Neural progenitor cell (in vitro differentiated cells): ENCODE measurements around the gene ZNF419. TPM values are rescaled to one million over a fixed set of nuclear protein-coding genes. Genes with fewer than 3 reads are reported as not detected.
A peak's percentile ranks its signal among the peaks of the same experiment; 100 is the strongest.
"Not testable (repeated sequence)": the region's sequence is repeated elsewhere in the genome, so short reads cannot be mapped to it uniquely, and the experiment has no call there.

Experiments used
- DNase-seq: peaks from one replicate; pipeline ENCODE4 v3.0.0-alpha.2; 2016; ENCODE audit warnings: low spot score
- H2AFZ ChIP-seq: fragments of 200-600 bp; sonication (generic); replicated peaks from 2 replicates; pipeline ENCODE4 v1.6.1; 2016; ENCODE audit warnings: antibody characterized with exemption
- H3F3A ChIP-seq: fragments of 200-600 bp; sonication (generic); 2 replicates; pipeline ENCODE4 v1.6.1; 2016; ENCODE audit warnings: antibody characterized with exemption, low read depth
- H3K27ac ChIP-seq: fragments of 200-600 bp; sonication (generic); 2 replicates; pipeline ENCODE4 v1.5.1; 2016; ENCODE audit warnings: mild to moderate bottlenecking
- H3K27me3 ChIP-seq: fragments of 200-600 bp; sonication (generic); 2 replicates; pipeline ENCODE4 v1.6.1; 2016; ENCODE audit warnings: mild to moderate bottlenecking, moderate library complexity
- H3K36me3 ChIP-seq: fragments of 200-600 bp; sonication (generic); 2 replicates; pipeline ENCODE4 v1.5.1; 2016
- H3K4me1 ChIP-seq: fragments of 200-600 bp; sonication (generic); 2 replicates; pipeline ENCODE4 v1.6.1; 2016; ENCODE audit warnings: mixed run types
- H3K4me2 ChIP-seq: fragments of 200-600 bp; sonication (generic); 2 replicates; pipeline ENCODE4 v1.6.1; 2016
- H3K4me3 ChIP-seq: fragments of 200-600 bp; sonication (generic); 2 replicates; pipeline ENCODE4 v1.5.1; 2016
- H3K79me2 ChIP-seq: fragments of 200-600 bp; sonication (generic); 2 replicates; pipeline ENCODE4 v1.6.1; 2016; ENCODE audit warnings: low read depth
- H3K9ac ChIP-seq: fragments of 200-600 bp; sonication (generic); 2 replicates; pipeline ENCODE4 v1.6.1; 2016
- H3K9me3 ChIP-seq: fragments of 200-600 bp; sonication (generic); 2 replicates; pipeline ENCODE4 v1.5.1; 2016; ENCODE audit warnings: low read depth
- H4K20me1 ChIP-seq: fragments of 200-600 bp; sonication (generic); 2 replicates; pipeline ENCODE4 v1.6.1; 2016; ENCODE audit warnings: low read depth
- H3K27ac Mint-ChIP-seq: 3 replicates; pipeline ENCODE4 v1.8.0; 2021; ENCODE audit warnings: mixed read lengths
- H3K27me3 Mint-ChIP-seq: 2 replicates; pipeline ENCODE4 v1.8.0; 2022; ENCODE audit warnings: low read depth, mild to moderate bottlenecking, inconsistent platforms, moderate library complexity, mixed read lengths; ENCODE audit not compliant: insufficient read depth
- H3K36me3 Mint-ChIP-seq: 3 replicates; pipeline ENCODE4 v1.8.0; 2021; ENCODE audit warnings: mixed read lengths
- H3K4me1 Mint-ChIP-seq: 3 replicates; pipeline ENCODE4 v1.8.0; 2021; ENCODE audit warnings: mixed read lengths
- H3K4me3 Mint-ChIP-seq: 3 replicates; pipeline ENCODE4 v1.8.0; 2021; ENCODE audit warnings: mild to moderate bottlenecking, moderate library complexity, mixed read lengths
- H3K9me3 Mint-ChIP-seq: 3 replicates; pipeline ENCODE4 v1.8.0; 2020; ENCODE audit warnings: mixed read lengths
- CTCF ChIP-seq: fragments of 200-600 bp; sonication (generic); IDR thresholded peaks from 2 replicates; pipeline ENCODE4 v1.5.1; 2017; ENCODE audit warnings: antibody characterized with exemption, mild to moderate bottlenecking
- EZH2 ChIP-seq: fragments of 200-600 bp; sonication (generic); IDR thresholded peaks from 2 replicates; pipeline ENCODE4 v1.6.1; 2017; ENCODE audit warnings: antibody characterized with exemption, mild to moderate bottlenecking, moderate library complexity
- EZH2phosphoT487 ChIP-seq: fragments of 200-600 bp; sonication (generic); IDR thresholded peaks from 2 replicates; pipeline ENCODE4 v1.6.1; 2017; ENCODE audit warnings: antibody characterized with exemption
- total RNA-seq: library from RNA; depleted of rRNA; stranded (reverse); fragments of >200 nt; gene quantifications from 2 replicates; pipeline ENCODE4 v1.2.3, GENCODE V29; 2015; ENCODE audit warnings: low replicate concordance

Gene ZNF419
- total RNA-seq, 1 donor from 2014 or later: 25.6 TPM

- H3K4me2 ChIP-seq: no peak overlapping the region
- no peak for TF ChIP-seq EZH2phosphoT487
- TF ChIP-seq EZH2: no peak
- no peak for TF ChIP-seq CTCF
- H3K79me2 ChIP-seq: no peaks in the 10 kb centered on the region
- no peak overlapping the region for H3K4me3 Mint-ChIP-seq
- no peak overlapping the region for H2AFZ ChIP-seq
- no peak overlapping the region for H3K9ac ChIP-seq
- peaks cover 16% of the 10 kb centered on the region for H3K36me3 Mint-ChIP-seq
- peaks cover 47% of the 10 kb centered on the region for H3K9me3 Mint-ChIP-seq
- H3F3A ChIP-seq: no peaks in the 10 kb centered on the region
- H3K27ac Mint-ChIP-seq: no peak overlapping the region
- no peak overlapping the region for H3K4me3 ChIP-seq
- no peaks in the 10 kb centered on the region for H3K4me1 Mint-ChIP-seq
- no peak overlapping the region for H3K27ac ChIP-seq
- no peaks in the 10 kb centered on the region for H3K4me1 ChIP-seq
- peaks cover 2% of the 10 kb centered on the region for H3K27me3 Mint-ChIP-seq
- peaks cover 12% of the 10 kb centered on the region for H3K9me3 ChIP-seq
- no peak for DNase-seq
- H3K36me3 ChIP-seq: no peaks in the 10 kb centered on the region
- H4K20me1 ChIP-seq: no peaks in the 10 kb centered on the region
- H3K27me3 ChIP-seq: no peaks in the 10 kb centered on the region
Measured at GRCh38 chr19:57515255-57515654, 27.7 kb downstream of the ZNF419 start.

GRCh38 chr19:57518021-57518420, 30.5 kb downstream of the ZNF419 start:
- not testable (repeated sequence) for H3K4me3 Mint-ChIP-seq, H3K36me3 ChIP-seq, H3K4me3 ChIP-seq, H3K4me1 ChIP-seq, H4K20me1 ChIP-seq, H3F3A ChIP-seq, H3K9me3 ChIP-seq, H3K27me3 ChIP-seq, H3K9ac ChIP-seq, DNase-seq, H3K27me3 Mint-ChIP-seq, H3K27ac Mint-ChIP-seq, H3K79me2 ChIP-seq, H3K27ac ChIP-seq, H3K4me2 ChIP-seq, H3K4me1 Mint-ChIP-seq, H2AFZ ChIP-seq
- Mint-ChIP-seq H3K9me3 (peaks cover 39% of the 10 kb centered on the region), H3K36me3 (peaks cover 12% of the 10 kb centered on the region)

GRCh38 chr19:57527136-57527881, 39.8 kb downstream of the ZNF419 start, which contains the start of gene ZNF549:
Gene ZNF549, plus strand, starts transcription at chr19:57527356. Its CDS starts 218 bp downstream, at chr19:57527574.
- DNase-seq: peak; percentile 96
- peak within 1 kb of the TSS; percentile 78 for H3K9ac ChIP-seq
- TF ChIP-seq CTCF (no peak), EZH2phosphoT487 (no peak), EZH2 (no peak)
- Mint-ChIP-seq H3K27ac (peak within 1 kb of the TSS; percentile 22), H3K36me3 (peaks cover 31% of the 10 kb centered on the region), H3K9me3 (peaks cover 56% of the 10 kb centered on the region), H3K27me3 (no peaks in the 10 kb centered on the region), H3K4me1 (peaks cover 13% of the 10 kb centered on the region), H3K4me3 (peak within 1 kb of the TSS; percentile 96)
- no peaks in the 10 kb centered on the region for H3K9me3 ChIP-seq
- peak within 1 kb of the TSS; percentile 55 for H3K27ac ChIP-seq
- peak within 1 kb of the TSS; percentile 91 for H3K4me2 ChIP-seq
- H3K27me3 ChIP-seq: peaks cover 3% of the 10 kb centered on the region
- peaks cover 4% of the 10 kb centered on the region for H3K36me3 ChIP-seq
- peaks cover 9% of the 10 kb centered on the region for H3F3A ChIP-seq
- peak within 1 kb of the TSS; percentile 87 for H3K4me3 ChIP-seq
- H4K20me1 ChIP-seq: no peaks in the 10 kb centered on the region
- H3K79me2 ChIP-seq: peaks cover 49% of the 10 kb centered on the region
- H3K4me1 ChIP-seq: peaks cover 11% of the 10 kb centered on the region
- peak within 1 kb of the TSS; percentile 90 for H2AFZ ChIP-seq

- peaks cover 91% of the 10 kb centered on the region for H3K36me3 Mint-ChIP-seq
- H3K27ac Mint-ChIP-seq: no peak overlapping the region
- H2AFZ ChIP-seq: no peak overlapping the region
- peaks cover under 1% of the 10 kb centered on the region for H3K27me3 Mint-ChIP-seq
- H3K79me2 ChIP-seq: peaks cover 3% of the 10 kb centered on the region
- no peaks in the 10 kb centered on the region for H4K20me1 ChIP-seq
- H3K4me3 Mint-ChIP-seq: no peak overlapping the region
- H3K4me3 ChIP-seq: no peak overlapping the region
- TF ChIP-seq EZH2phosphoT487 (no peak), EZH2 (no peak), CTCF (no peak)
- H3K36me3 ChIP-seq: peaks cover 64% of the 10 kb centered on the region
- H3K9me3 Mint-ChIP-seq: peaks cover 95% of the 10 kb centered on the region
- no peaks in the 10 kb centered on the region for H3K4me1 Mint-ChIP-seq
- no peak overlapping the region for H3K27ac ChIP-seq
- no peak overlapping the region for H3K9ac ChIP-seq
- H3K27me3 ChIP-seq: no peaks in the 10 kb centered on the region
- H3F3A ChIP-seq: no peaks in the 10 kb centered on the region
- no peak for DNase-seq
- H3K4me1 ChIP-seq: no peaks in the 10 kb centered on the region
- H3K4me2 ChIP-seq: no peak overlapping the region
- H3K9me3 ChIP-seq: peaks cover 27% of the 10 kb centered on the region
Measured at GRCh38 chr19:57537953-57538547, 50.5 kb downstream of the ZNF419 start.
